Activated CD4-positive, alpha-beta T cell treated with anti-CD3 and anti-CD28 coated beads for 36 hours (primary cell): ENCODE measurements around the gene ACSM3. TPM values are rescaled to one million over a fixed set of nuclear protein-coding genes. Genes with fewer than 3 reads are reported as not detected.
"Not testable (repeated sequence)": the region's sequence is repeated elsewhere in the genome, so short reads cannot be mapped to it uniquely, and the experiment has no call there.

Experiments used
- ATAC-seq: fragments of 200-7000 bp; cut with Tn5 transposase; one replicate; pipeline ENCODE4 v1.10.0; 2021; ENCODE audit warnings: mild to moderate bottlenecking, moderate library complexity
- CTCF ChIA-PET: fragments of 350-600 bp; sonication (Branson Sonifier 250); formaldehyde crosslinking; loops from one replicate; lab custom pipeline; 2021; ENCODE audit warnings: antibody characterized with exemption; lab: Charles Lee
- POLR2A ChIA-PET: fragments of 350-600 bp; sonication (Branson Sonifier 250); formaldehyde crosslinking; loops from one replicate; lab custom pipeline; 2021; ENCODE audit warnings: antibody characterized with exemption, inconsistent platforms; lab: Charles Lee
- DNase-seq: peaks from one replicate; pipeline ENCODE4 v3.0.0-alpha.2; 2020
- H3K27ac Mint-ChIP-seq: one replicate; pipeline ENCODE4 v1.8.0; 2021; ENCODE audit warnings: mixed read lengths
- H3K27me3 Mint-ChIP-seq: one replicate; pipeline ENCODE4 v1.8.0; 2021; ENCODE audit warnings: mixed read lengths
- H3K36me3 Mint-ChIP-seq: one replicate; pipeline ENCODE4 v1.8.0; 2021; ENCODE audit warnings: low read depth, mixed read lengths
- H3K4me1 Mint-ChIP-seq: one replicate; pipeline ENCODE4 v1.8.0; 2021; ENCODE audit warnings: mixed read lengths
- H3K4me3 Mint-ChIP-seq: one replicate; pipeline ENCODE4 v1.8.0; 2021; ENCODE audit warnings: mild to moderate bottlenecking, moderate library complexity, mixed read lengths
- H3K9me3 Mint-ChIP-seq: one replicate; pipeline ENCODE4 v1.8.0; 2021; ENCODE audit warnings: low read depth, mixed read lengths
- intact Hi-C, 2 experiments: fragments of 100-400 bp; cut with DNase I in 1 of 2; cut with micrococcal nuclease in 1 of 2; formaldehyde crosslinking; loops; one replicate each; pipeline versions ENCODE4 v1.14.2 to v1.15.1; 2022 to 2024; cut with DNase I, micrococcal nuclease
- total RNA-seq, 2 experiments: library from RNA; stranded (reverse); gene quantifications; one replicate each; pipeline ENCODE4 v1.2.3, GENCODE V29; 2021

The ACSM3 gene
- total RNA-seq = 10 to 100 TPM; 17.6 to 21.8 TPM

- DNase-seq (peak; percentile 75), ATAC-seq (peak; percentile 99)
- Mint-ChIP-seq H3K27ac (peak within 1 kb of the TSS; percentile 93), H3K27me3 (no peaks in the 10 kb centered on the region), H3K9me3 (peaks cover 14% of the 10 kb centered on the region), H3K4me1 (peaks cover 22% of the 10 kb centered on the region), H3K36me3 (peaks cover 9% of the 10 kb centered on the region), H3K4me3 (peak within 1 kb of the TSS; percentile 83)
- CTCF ChIA-PET = interaction anchor here (0.9 to 1.4 kb wide), 2 partner anchors 36 to 379 kb away, joined by 3 read pairs; no protein-coding TSS in a partner anchor
- intact Hi-C loops = loop anchor here (1.0 kb wide), 1 partner anchor 22 kb away; the partner anchor contains the start of gene THUMPD1 (in 2 of the 2)
- POLR2A ChIA-PET = interaction anchor here (0.9 to 1.2 kb wide), 2 partner anchors 14 to 394 kb away, joined by 3 to 5 read pairs; no protein-coding TSS in a partner anchor
These were observed at the start of gene ACSM3 for GRCh38 chr16:20763461-20764232. TSS of gene ACSM3 (plus strand) at chr16:20764014. CDS start at chr16:20770035, 6,021 bp downstream.

- H3K4me1 Mint-ChIP-seq, H3K27me3 Mint-ChIP-seq, H3K4me3 Mint-ChIP-seq, H3K27ac Mint-ChIP-seq, H3K9me3 Mint-ChIP-seq, ATAC-seq, DNase-seq, POLR2A ChIA-PET, H3K36me3 Mint-ChIP-seq, intact Hi-C loops: not testable (repeated sequence)
- CTCF ChIA-PET = interaction anchor here (0.9 kb wide), 1 partner anchor 89 kb away, joined by 3 read pairs; no protein-coding TSS in a partner anchor
These were observed 46.1 kb upstream of the ACSM3 start for GRCh38 chr16:20717718-20718117.

GRCh38 chr16:20720251-20720650, 43.6 kb upstream of the ACSM3 start:
- Mint-ChIP-seq H3K4me3 (no peak overlapping the region), H3K9me3 (no peaks in the 10 kb centered on the region), H3K27ac (no peak overlapping the region), H3K4me1 (no peaks in the 10 kb centered on the region), H3K27me3 (no peaks in the 10 kb centered on the region), H3K36me3 (no peaks in the 10 kb centered on the region)
- CTCF ChIA-PET = interaction anchor here (1.2 kb wide), 1 partner anchor 21 kb away, joined by 3 read pairs; no protein-coding TSS in a partner anchor
- POLR2A ChIA-PET = no interaction called here
- intact Hi-C loops = no loop called here
- no peak for DNase-seq
- no peak for ATAC-seq

GRCh38 chr16:20726661-20727060, 37.2 kb upstream of the ACSM3 start:
- DNase-seq (no peak), ATAC-seq (no peak)
- no peak overlapping the region for H3K27ac Mint-ChIP-seq
- no peaks in the 10 kb centered on the region for H3K9me3 Mint-ChIP-seq
- H3K4me3 Mint-ChIP-seq = no peak overlapping the region
- CTCF ChIA-PET = no interaction called here
- no peaks in the 10 kb centered on the region for H3K27me3 Mint-ChIP-seq
- intact Hi-C loops = no loop called here
- POLR2A ChIA-PET = no interaction called here
- H3K4me1 Mint-ChIP-seq = no peaks in the 10 kb centered on the region
- no peaks in the 10 kb centered on the region for H3K36me3 Mint-ChIP-seq

- Mint-ChIP-seq H3K36me3 (no peaks in the 10 kb centered on the region), H3K27me3 (no peaks in the 10 kb centered on the region), H3K27ac (no peak overlapping the region), H3K4me1 (no peaks in the 10 kb centered on the region), H3K9me3 (no peaks in the 10 kb centered on the region), H3K4me3 (no peak overlapping the region)
- ChIA-PET POLR2A (no interaction called here), CTCF (no interaction called here)
- DNase-seq (no peak), ATAC-seq (no peak)
- intact Hi-C loops = no loop called here
These were observed 36.6 kb upstream of the ACSM3 start for GRCh38 chr16:20727181-20727580.

- H3K27ac Mint-ChIP-seq = no peak overlapping the region
- ATAC-seq (no peak), DNase-seq (no peak)
- POLR2A ChIA-PET = no interaction called here
- CTCF ChIA-PET = no interaction called here
- intact Hi-C loops = no loop called here
- H3K36me3 Mint-ChIP-seq = peaks cover 6% of the 10 kb centered on the region
- H3K4me3 Mint-ChIP-seq = no peak overlapping the region
- H3K9me3 Mint-ChIP-seq = no peaks in the 10 kb centered on the region
- H3K4me1 Mint-ChIP-seq = no peaks in the 10 kb centered on the region
- no peaks in the 10 kb centered on the region for H3K27me3 Mint-ChIP-seq
These were observed 34.7 kb upstream of the ACSM3 start for GRCh38 chr16:20729141-20729540.

GRCh38 chr16:20734056-20734455, 29.8 kb upstream of the ACSM3 start:
- DNase-seq (no peak), ATAC-seq (no peak)
- CTCF ChIA-PET = interaction anchor here (1.1 kb wide), 2 partner anchors 58 to 72 kb away, joined by 3 to 6 read pairs; partner anchors contain the start of genes ERI2 and REXO5
- Mint-ChIP-seq H3K36me3 (peaks cover 43% of the 10 kb centered on the region), H3K27ac (peak overlapping the region; percentile 75), H3K4me3 (no peak overlapping the region), H3K27me3 (no peaks in the 10 kb centered on the region), H3K9me3 (no peaks in the 10 kb centered on the region), H3K4me1 (peaks cover 27% of the 10 kb centered on the region)
- intact Hi-C loops = no loop called here
- POLR2A ChIA-PET = no interaction called here

GRCh38 chr16:20734782-20735181, 29.0 kb upstream of the ACSM3 start:
- ATAC-seq = no peak
- Mint-ChIP-seq H3K36me3 (peaks cover 43% of the 10 kb centered on the region), H3K27ac (peak overlapping the region; percentile 78), H3K4me3 (no peak overlapping the region), H3K27me3 (no peaks in the 10 kb centered on the region), H3K4me1 (peaks cover 29% of the 10 kb centered on the region), H3K9me3 (no peaks in the 10 kb centered on the region)
- ChIA-PET POLR2A (no interaction called here), CTCF (interaction anchor here (1.1 kb wide), 1 partner anchor 59 kb away, joined by 3 read pairs; no protein-coding TSS in a partner anchor)
- DNase-seq = no peak
- intact Hi-C loops = no loop called here

- Mint-ChIP-seq H3K27ac (peak overlapping the region; percentile 78), H3K27me3 (no peaks in the 10 kb centered on the region), H3K4me3 (no peak overlapping the region), H3K4me1 (peaks cover 36% of the 10 kb centered on the region), H3K36me3 (peaks cover 48% of the 10 kb centered on the region), H3K9me3 (no peaks in the 10 kb centered on the region)
- CTCF ChIA-PET = interaction anchor here (0.6 kb wide), 1 partner anchor 139 kb away, joined by 4 read pairs; no protein-coding TSS in a partner anchor
- ATAC-seq = peak; percentile 78
- intact Hi-C loops = no loop called here
- no peak for DNase-seq
- POLR2A ChIA-PET = interaction anchor here (0.6 kb wide), 1 partner anchor 1372 kb away, joined by 3 read pairs; no protein-coding TSS in a partner anchor
These were observed 28.3 kb upstream of the ACSM3 start for GRCh38 chr16:20735490-20735889.

- Mint-ChIP-seq H3K36me3 (peaks cover 34% of the 10 kb centered on the region), H3K4me1 (peaks cover 40% of the 10 kb centered on the region), H3K27me3 (no peaks in the 10 kb centered on the region), H3K4me3 (peak overlapping the region; percentile 92), H3K9me3 (no peaks in the 10 kb centered on the region), H3K27ac (peak overlapping the region; percentile 84)
- intact Hi-C loops = loop anchor here (2.0 to 5.0 kb wide), 3 partner anchors 202 to 1218 kb away; partner anchors contain the start of genes CCP110 (in 2 of the 2) and GDE1 (in 2 of the 2)
- DNase-seq = peak; percentile 47
- CTCF ChIA-PET = interaction anchor here (0.7 to 1.4 kb wide), 4 partner anchors 9 to 133 kb away, joined by 3 to 4 read pairs (median 3); no protein-coding TSS in a partner anchor
- POLR2A ChIA-PET = interaction anchor here (0.6 to 1.5 kb wide), 2 partner anchors 134 to 1950 kb away, joined by 4 to 5 read pairs; partner anchors contain the start of gene RPS15A
- no peak for ATAC-seq
These were observed 23.6 kb upstream of the ACSM3 start for GRCh38 chr16:20740007-20740883.
